ENCODE results near the gene RAB31.

DNA sequence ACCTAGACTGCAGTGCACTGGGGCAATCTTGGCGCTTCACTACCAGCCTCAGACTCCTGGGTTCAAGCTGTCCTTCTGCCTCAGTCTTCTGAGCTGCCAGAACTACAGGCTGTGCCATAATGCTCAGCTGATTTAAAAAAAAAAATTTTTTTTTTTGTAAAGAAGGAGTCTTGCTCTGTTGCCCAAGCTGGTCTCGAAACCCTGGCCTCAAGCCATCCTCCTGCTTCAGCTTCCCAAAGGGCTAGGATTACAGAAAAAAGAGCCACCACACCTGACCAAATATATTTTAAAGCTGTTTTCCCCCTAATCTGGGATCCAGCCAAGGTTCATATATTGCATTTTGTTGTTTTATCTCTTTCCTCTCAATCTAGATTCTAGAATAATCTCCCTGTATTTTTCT lies 82.2 kb downstream of the RAB31 start:
- no peak for TF ChIP-seq POLR2A (IDR thresholded peaks at IDR 0.05)
- TF ChIP-seq, protein P1, sequence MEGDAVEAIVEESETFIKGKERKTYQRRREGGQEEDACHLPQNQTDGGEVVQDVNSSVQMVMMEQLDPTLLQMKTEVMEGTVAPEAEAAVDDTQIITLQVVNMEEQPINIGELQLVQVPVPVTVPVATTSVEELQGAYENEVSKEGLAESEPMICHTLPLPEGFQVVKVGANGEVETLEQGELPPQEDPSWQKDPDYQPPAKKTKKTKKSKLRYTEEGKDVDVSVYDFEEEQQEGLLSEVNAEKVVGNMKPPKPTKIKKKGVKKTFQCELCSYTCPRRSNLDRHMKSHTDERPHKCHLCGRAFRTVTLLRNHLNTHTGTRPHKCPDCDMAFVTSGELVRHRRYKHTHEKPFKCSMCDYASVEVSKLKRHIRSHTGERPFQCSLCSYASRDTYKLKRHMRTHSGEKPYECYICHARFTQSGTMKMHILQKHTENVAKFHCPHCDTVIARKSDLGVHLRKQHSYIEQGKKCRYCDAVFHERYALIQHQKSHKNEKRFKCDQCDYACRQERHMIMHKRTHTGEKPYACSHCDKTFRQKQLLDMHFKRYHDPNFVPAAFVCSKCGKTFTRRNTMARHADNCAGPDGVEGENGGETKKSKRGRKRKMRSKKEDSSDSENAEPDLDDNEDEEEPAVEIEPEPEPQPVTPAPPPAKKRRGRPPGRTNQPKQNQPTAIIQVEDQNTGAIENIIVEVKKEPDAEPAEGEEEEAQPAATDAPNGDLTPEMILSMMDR (IDR thresholded peaks at IDR 0.05): no peak

Measured in upper lobe of left lung (tissue), 4 donors.